ENCODE data around the gene PYGB.

PYGB gene

GRCh38 chr20:25318471-25319240 lies 70.8 kb downstream of the PYGB start:
- Histone ChIP-seq H3K4me1 (ENCODE audit: control insufficient read depth, insufficient read depth, low read length) (peaks cover 21% of the 10 kb centered on the region), H3K27me3 (replicated peaks; ENCODE audit: control insufficient read depth, insufficient read depth, low read length) (no peaks in the 10 kb centered on the region), H3K9ac (ENCODE audit: low read length) (no peak overlapping the region)

GRCh38 chr20:25319241-25320034 lies 71.6 kb downstream of the PYGB start:
- Histone ChIP-seq H3K9me3 (ENCODE audit: control insufficient read depth, low read length) (no peaks in the 10 kb centered on the region), H3K27me3 (replicated peaks; ENCODE audit: control insufficient read depth, insufficient read depth, low read length) (no peaks in the 10 kb centered on the region), H3K36me3 (ENCODE audit: control insufficient read depth, insufficient read depth, low read length, severe bottlenecking) (peaks cover 10% of the 10 kb centered on the region), H3K4me1 (ENCODE audit: control insufficient read depth, insufficient read depth, low read length) (peaks cover 21% of the 10 kb centered on the region), H3K4me3 (ENCODE audit: low read length) (no peak overlapping the region), H3K9ac (ENCODE audit: low read length) (no peak overlapping the region)
- DNase-seq (ENCODE audit: low read depth): no peak

More at GRCh38 chr20:25318471-25319240, 70.8 kb downstream of the PYGB start:
- Histone ChIP-seq H3K4me3 (ENCODE audit: low read length) (no peak overlapping the region), H3K36me3 (ENCODE audit: control insufficient read depth, insufficient read depth, low read length, severe bottlenecking) (peaks cover 10% of the 10 kb centered on the region), H3K9me3 (ENCODE audit: control insufficient read depth, low read length) (no peaks in the 10 kb centered on the region)
- no peak for DNase-seq (ENCODE audit: low read depth)

- H3K9me3 ChIP-seq (ENCODE audit: control insufficient read depth, low read length): no peaks in the 10 kb centered on the region
- no peaks in the 10 kb centered on the region for H3K27me3 ChIP-seq (replicated peaks; ENCODE audit: control insufficient read depth, insufficient read depth, low read length)
- H3K4me1 ChIP-seq (ENCODE audit: control insufficient read depth, insufficient read depth, low read length): peaks cover 21% of the 10 kb centered on the region
- H3K9ac ChIP-seq (ENCODE audit: low read length): no peak overlapping the region
- no peak for DNase-seq (ENCODE audit: low read depth)
- peaks cover 10% of the 10 kb centered on the region for H3K36me3 ChIP-seq (ENCODE audit: control insufficient read depth, insufficient read depth, low read length, severe bottlenecking)
- H3K4me3 ChIP-seq (ENCODE audit: low read length): no peak overlapping the region
Observed at GRCh38 chr20:25320035-25320800, 72.3 kb downstream of the PYGB start.

- no peaks in the 10 kb centered on the region for H3K27me3 ChIP-seq (replicated peaks; ENCODE audit: control insufficient read depth, insufficient read depth, low read length)
- no peak overlapping the region for H3K4me3 ChIP-seq (ENCODE audit: low read length)
- peaks cover 10% of the 10 kb centered on the region for H3K36me3 ChIP-seq (ENCODE audit: control insufficient read depth, insufficient read depth, low read length, severe bottlenecking)
- H3K9ac ChIP-seq (ENCODE audit: low read length): no peak overlapping the region
- peaks cover 17% of the 10 kb centered on the region for H3K4me1 ChIP-seq (ENCODE audit: control insufficient read depth, insufficient read depth, low read length)
- no peak for DNase-seq (ENCODE audit: low read depth)
- no peaks in the 10 kb centered on the region for H3K9me3 ChIP-seq (ENCODE audit: control insufficient read depth, low read length)
Observed at GRCh38 chr20:25321262-25321831, 73.5 kb downstream of the PYGB start.

GRCh38 chr20:25321991-25322390 lies 74.1 kb downstream of the PYGB start:
- peaks cover 5% of the 10 kb centered on the region for H3K36me3 ChIP-seq (ENCODE audit: control insufficient read depth, insufficient read depth, low read length, severe bottlenecking)
- H3K4me3 ChIP-seq (ENCODE audit: low read length): no peak overlapping the region
- no peaks in the 10 kb centered on the region for H3K9me3 ChIP-seq (ENCODE audit: control insufficient read depth, low read length)
- H3K4me1 ChIP-seq (ENCODE audit: control insufficient read depth, insufficient read depth, low read length): peaks cover 17% of the 10 kb centered on the region
- DNase-seq (ENCODE audit: low read depth): no peak
- H3K9ac ChIP-seq (ENCODE audit: low read length): no peak overlapping the region
- H3K27me3 ChIP-seq (replicated peaks; ENCODE audit: control insufficient read depth, insufficient read depth, low read length): no peaks in the 10 kb centered on the region

GRCh38 chr20:25323496-25324246 lies 75.8 kb downstream of the PYGB start:
- Histone ChIP-seq H3K27me3 (replicated peaks; ENCODE audit: control insufficient read depth, insufficient read depth, low read length) (no peaks in the 10 kb centered on the region), H3K4me3 (ENCODE audit: low read length) (no peak overlapping the region), H3K36me3 (ENCODE audit: control insufficient read depth, insufficient read depth, low read length, severe bottlenecking) (peaks cover 5% of the 10 kb centered on the region), H3K4me1 (ENCODE audit: control insufficient read depth, insufficient read depth, low read length) (peaks cover 22% of the 10 kb centered on the region), H3K9me3 (ENCODE audit: control insufficient read depth, low read length) (no peaks in the 10 kb centered on the region), H3K9ac (ENCODE audit: low read length) (no peak overlapping the region)
- DNase-seq (ENCODE audit: low read depth): no peak

- Histone ChIP-seq H3K4me3 (ENCODE audit: low read length) (no peak overlapping the region), H3K9ac (ENCODE audit: low read length) (no peak overlapping the region), H3K9me3 (ENCODE audit: control insufficient read depth, low read length) (no peaks in the 10 kb centered on the region), H3K4me1 (ENCODE audit: control insufficient read depth, insufficient read depth, low read length) (peaks cover 22% of the 10 kb centered on the region), H3K27me3 (replicated peaks; ENCODE audit: control insufficient read depth, insufficient read depth, low read length) (no peaks in the 10 kb centered on the region), H3K36me3 (ENCODE audit: control insufficient read depth, insufficient read depth, low read length, severe bottlenecking) (peaks cover 5% of the 10 kb centered on the region)
- DNase-seq (ENCODE audit: low read depth): no peak
Observed at GRCh38 chr20:25324412-25324811, 76.5 kb downstream of the PYGB start.

GRCh38 chr20:25325073-25325472 lies 77.2 kb downstream of the PYGB start:
- no peak for DNase-seq (ENCODE audit: low read depth)
- Histone ChIP-seq H3K27me3 (replicated peaks; ENCODE audit: control insufficient read depth, insufficient read depth, low read length) (no peaks in the 10 kb centered on the region), H3K9ac (ENCODE audit: low read length) (no peak overlapping the region), H3K36me3 (ENCODE audit: control insufficient read depth, insufficient read depth, low read length, severe bottlenecking) (peaks cover 5% of the 10 kb centered on the region), H3K4me3 (ENCODE audit: low read length) (no peak overlapping the region), H3K4me1 (ENCODE audit: control insufficient read depth, insufficient read depth, low read length) (peaks cover 18% of the 10 kb centered on the region), H3K9me3 (ENCODE audit: control insufficient read depth, low read length) (no peaks in the 10 kb centered on the region)

GRCh38 chr20:25325997-25326396 lies 78.1 kb downstream of the PYGB start:
- H3K27me3 ChIP-seq (replicated peaks; ENCODE audit: control insufficient read depth, insufficient read depth, low read length): no peaks in the 10 kb centered on the region
- no peak overlapping the region for H3K4me3 ChIP-seq (ENCODE audit: low read length)
- peaks cover 9% of the 10 kb centered on the region for H3K4me1 ChIP-seq (ENCODE audit: control insufficient read depth, insufficient read depth, low read length)
- no peak for DNase-seq (ENCODE audit: low read depth)
- H3K36me3 ChIP-seq (ENCODE audit: control insufficient read depth, insufficient read depth, low read length, severe bottlenecking): peaks cover 5% of the 10 kb centered on the region
- no peaks in the 10 kb centered on the region for H3K9me3 ChIP-seq (ENCODE audit: control insufficient read depth, low read length)
- H3K9ac ChIP-seq (ENCODE audit: low read length): no peak overlapping the region

GRCh38 chr20:25327521-25328235 lies 79.8 kb downstream of the PYGB start:
- Histone ChIP-seq H3K9me3 (ENCODE audit: control insufficient read depth, low read length) (no peaks in the 10 kb centered on the region), H3K36me3 (ENCODE audit: control insufficient read depth, insufficient read depth, low read length, severe bottlenecking) (peaks cover 4% of the 10 kb centered on the region), H3K4me1 (ENCODE audit: control insufficient read depth, insufficient read depth, low read length) (peaks cover 6% of the 10 kb centered on the region), H3K27me3 (replicated peaks; ENCODE audit: control insufficient read depth, insufficient read depth, low read length) (no peaks in the 10 kb centered on the region), H3K4me3 (ENCODE audit: low read length) (no peak overlapping the region), H3K9ac (ENCODE audit: low read length) (no peak overlapping the region)
- no peak for DNase-seq (ENCODE audit: low read depth)

Data from adipocyte (in vitro differentiated cells).